ENCODE measurements around the gene NRG2.

DNA sequence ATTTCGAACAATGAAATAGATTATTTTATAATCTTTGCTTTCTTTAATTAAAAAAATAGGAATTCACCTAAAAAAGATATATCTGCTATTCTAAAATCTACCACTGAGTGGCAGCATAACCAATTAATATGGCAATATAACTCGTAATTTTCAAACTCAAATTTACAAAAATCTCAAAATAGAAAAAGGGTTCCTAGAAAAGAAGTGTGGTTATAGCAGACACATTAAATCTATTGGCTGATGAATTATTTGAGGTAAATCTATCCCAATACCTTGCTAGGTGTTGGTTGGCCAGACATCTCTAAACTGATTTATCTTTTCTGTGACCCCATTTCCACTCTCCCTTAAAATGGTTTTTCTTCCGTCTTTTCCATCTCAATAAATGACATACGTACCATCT is 30.2 kb upstream of the NRG2 start:
- TF ChIP-seq, protein P1, sequence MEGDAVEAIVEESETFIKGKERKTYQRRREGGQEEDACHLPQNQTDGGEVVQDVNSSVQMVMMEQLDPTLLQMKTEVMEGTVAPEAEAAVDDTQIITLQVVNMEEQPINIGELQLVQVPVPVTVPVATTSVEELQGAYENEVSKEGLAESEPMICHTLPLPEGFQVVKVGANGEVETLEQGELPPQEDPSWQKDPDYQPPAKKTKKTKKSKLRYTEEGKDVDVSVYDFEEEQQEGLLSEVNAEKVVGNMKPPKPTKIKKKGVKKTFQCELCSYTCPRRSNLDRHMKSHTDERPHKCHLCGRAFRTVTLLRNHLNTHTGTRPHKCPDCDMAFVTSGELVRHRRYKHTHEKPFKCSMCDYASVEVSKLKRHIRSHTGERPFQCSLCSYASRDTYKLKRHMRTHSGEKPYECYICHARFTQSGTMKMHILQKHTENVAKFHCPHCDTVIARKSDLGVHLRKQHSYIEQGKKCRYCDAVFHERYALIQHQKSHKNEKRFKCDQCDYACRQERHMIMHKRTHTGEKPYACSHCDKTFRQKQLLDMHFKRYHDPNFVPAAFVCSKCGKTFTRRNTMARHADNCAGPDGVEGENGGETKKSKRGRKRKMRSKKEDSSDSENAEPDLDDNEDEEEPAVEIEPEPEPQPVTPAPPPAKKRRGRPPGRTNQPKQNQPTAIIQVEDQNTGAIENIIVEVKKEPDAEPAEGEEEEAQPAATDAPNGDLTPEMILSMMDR (IDR thresholded peaks at IDR 0.05; ENCODE audit: low read depth, low read length): no peak
- TF ChIP-seq POLR2A (IDR thresholded peaks at IDR 0.05; ENCODE audit: extremely low read depth, insufficient read length): no peak

Data from NB4 (cell line).